Gastroesophageal sphincter (tissue), 3 donors: ENCODE measurements around the gene TDRKH.

Source experiments
- CTCF ChIP-seq, 4 experiments: fragments of 200-600 bp in 2 of 4; fragments of 450-650 bp in 2 of 4; sonication (generic) in 1 of 4; IDR thresholded peaks; one replicate each; pipeline ENCODE4 v1.5.1; 2017 to 2019; ENCODE audit warnings: antibody characterized with exemption in 4 of 4, mild to moderate bottlenecking in 2 of 4, moderate library complexity in 2 of 4
- POLR2A ChIP-seq, 2 donors: fragments of 450-650 bp; IDR thresholded peaks; one replicate each; pipeline ENCODE4 v1.6.1; 2017; ENCODE audit warnings: antibody characterized with exemption in 2 of 2, mild to moderate bottlenecking in 2 of 2, moderate library complexity in 1 of 2
- POLR2AphosphoS5 ChIP-seq: sonication (generic); formaldehyde crosslinking; IDR thresholded peaks from one replicate; pipeline ENCODE4 v1.6.1; 2017; ENCODE audit warnings: antibody characterized with exemption

GRCh38 chr1:151819227-151819835, 29.0 kb upstream of the TDRKH start:
- TF ChIP-seq POLR2AphosphoS5 (no peak), CTCF (IDR thresholded peaks at IDR 0.05) (no peak), POLR2A (IDR thresholded peaks at IDR 0.05) (no peak)
